HG02852 (cell line): ENCODE measurements around the gene UPK2.
"Not testable (repeated sequence)": the region's sequence is repeated elsewhere in the genome, so short reads cannot be mapped to it uniquely, and the experiment has no call there.

Experiments
- ATAC-seq: cut with Tn5 transposase; IDR thresholded peaks from one replicate; pipeline ENCODE4 v1.9.1; 2021; ENCODE audit warnings: mild to moderate bottlenecking, moderate library complexity; ENCODE audit not compliant: unreplicated experiment

UPK2 gene

DNA sequence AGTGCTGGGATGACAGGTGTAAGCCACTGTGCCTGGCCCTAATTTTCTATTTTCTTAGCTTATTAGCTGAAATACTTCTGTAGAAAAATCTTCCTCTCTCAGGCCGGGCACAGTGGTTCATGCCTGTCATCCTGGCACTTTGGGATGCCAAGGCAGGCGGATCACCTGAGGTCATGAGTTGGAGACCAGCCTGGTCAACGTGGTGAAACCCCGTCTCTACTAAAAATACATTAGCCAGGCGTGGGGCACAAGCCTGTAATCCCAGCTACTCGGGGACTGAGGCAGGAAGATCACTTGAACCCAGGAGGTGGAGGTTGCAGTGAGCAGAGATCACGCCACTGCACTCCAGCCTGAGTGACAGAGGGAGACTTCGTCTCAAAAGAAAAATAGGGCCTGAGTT, 28.2 kb downstream of the UPK2 start:
- not testable (repeated sequence) for ATAC-seq

DNA sequence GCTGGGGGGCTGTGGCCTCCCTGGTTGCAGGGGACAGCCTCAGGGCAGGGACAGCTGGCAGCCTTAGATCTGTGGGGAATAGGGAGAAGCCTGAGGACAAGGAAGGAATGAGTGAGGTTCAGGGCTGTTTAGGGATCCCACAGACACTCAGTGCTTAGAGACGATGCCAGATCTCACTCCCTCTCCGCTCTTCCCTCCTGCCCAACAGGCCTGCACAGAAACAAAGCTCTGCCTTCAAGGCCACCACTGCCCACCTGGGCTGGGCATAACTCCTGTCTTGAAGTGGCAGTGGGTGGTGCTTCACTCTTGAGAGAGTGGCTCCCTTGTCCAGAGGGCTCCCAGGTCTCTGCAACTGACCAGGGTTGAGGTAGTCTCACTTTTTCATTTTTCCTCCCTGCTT, 28.7 kb downstream of the UPK2 start:
- ATAC-seq: no peak

DNA sequence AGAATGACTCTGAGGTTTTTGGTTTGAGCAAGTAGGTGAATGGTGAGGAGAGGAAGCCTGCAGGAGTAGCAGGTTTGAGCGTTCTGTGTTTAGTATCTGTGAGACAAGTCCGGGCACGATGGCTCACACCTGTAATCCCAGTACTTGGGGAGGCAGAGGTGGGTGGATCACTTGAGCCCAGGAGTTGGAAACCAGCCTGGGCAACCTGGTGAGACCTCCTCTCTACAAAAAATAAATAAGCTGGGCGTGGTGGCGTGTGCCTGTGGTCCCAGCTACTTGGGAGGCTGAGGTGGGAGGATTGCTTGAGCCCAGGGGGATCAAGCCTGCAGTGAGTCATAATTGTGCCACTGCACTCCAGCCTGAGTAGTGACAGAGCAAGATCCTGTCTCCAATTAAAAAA, 32.2 kb downstream of the UPK2 start:
- no peak for ATAC-seq

DNA sequence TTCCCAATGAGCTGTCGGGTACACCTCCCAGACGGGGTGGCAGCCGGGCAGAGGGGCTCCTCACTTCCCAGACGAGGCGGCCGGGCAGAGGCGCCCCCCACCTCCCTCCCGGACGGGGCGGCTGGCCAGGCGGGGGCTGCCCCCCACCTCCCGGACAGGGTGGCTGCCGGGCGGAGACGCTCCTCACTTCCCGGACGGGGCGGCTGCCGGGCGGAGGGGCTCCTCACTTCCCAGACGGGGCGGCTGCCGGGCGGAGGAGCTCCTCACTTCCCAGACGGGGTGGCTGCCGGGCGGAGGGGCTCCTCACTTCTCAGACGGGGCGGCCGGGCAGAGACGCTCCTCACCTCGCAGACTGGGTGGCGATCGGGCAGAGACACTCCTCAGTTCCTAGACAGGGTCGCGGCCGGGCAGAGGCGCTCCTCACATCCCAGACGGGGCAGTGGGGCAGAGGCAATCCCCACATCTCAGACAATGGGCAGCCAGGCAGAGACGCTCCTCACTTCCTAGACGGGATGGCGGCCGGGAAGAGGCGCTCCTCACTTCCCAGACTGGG, 35.5 kb downstream of the UPK2 start:
- not testable (repeated sequence) for ATAC-seq

DNA sequence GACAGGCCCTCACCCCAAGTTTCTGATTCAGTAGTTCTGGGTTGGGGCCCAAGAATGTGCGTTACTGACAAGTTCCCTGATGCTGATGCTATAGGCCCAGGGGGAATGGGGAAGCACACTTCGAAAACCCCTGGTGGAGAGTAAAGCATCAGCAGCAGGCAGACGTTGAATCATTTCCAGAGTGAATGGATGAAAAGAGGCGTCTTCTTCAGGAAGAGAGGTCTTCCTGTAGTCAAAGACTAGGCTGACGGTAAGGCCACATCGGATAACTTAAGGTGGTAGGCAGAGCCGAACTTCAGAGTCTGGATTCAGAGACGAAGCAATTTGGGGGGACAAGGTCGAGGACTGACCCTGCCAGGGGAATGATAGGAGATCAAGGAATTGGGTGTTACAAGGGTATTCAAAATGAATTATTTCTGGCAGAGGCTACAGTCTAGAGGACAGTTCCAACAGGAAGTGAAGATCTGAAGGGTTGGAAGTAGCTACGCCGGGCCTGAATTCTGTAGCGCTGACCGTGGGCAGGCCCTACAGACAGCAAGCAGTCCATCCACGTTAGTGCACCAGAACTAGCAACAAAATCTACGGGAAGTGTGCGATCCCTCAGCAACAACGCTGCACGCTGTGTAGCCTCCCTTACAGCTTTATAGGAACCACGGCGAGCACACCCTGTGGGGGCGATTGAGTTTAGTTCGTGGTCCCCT, 41.0 kb downstream of the UPK2 start:
- ATAC-seq: peak; percentile 25

DNA sequence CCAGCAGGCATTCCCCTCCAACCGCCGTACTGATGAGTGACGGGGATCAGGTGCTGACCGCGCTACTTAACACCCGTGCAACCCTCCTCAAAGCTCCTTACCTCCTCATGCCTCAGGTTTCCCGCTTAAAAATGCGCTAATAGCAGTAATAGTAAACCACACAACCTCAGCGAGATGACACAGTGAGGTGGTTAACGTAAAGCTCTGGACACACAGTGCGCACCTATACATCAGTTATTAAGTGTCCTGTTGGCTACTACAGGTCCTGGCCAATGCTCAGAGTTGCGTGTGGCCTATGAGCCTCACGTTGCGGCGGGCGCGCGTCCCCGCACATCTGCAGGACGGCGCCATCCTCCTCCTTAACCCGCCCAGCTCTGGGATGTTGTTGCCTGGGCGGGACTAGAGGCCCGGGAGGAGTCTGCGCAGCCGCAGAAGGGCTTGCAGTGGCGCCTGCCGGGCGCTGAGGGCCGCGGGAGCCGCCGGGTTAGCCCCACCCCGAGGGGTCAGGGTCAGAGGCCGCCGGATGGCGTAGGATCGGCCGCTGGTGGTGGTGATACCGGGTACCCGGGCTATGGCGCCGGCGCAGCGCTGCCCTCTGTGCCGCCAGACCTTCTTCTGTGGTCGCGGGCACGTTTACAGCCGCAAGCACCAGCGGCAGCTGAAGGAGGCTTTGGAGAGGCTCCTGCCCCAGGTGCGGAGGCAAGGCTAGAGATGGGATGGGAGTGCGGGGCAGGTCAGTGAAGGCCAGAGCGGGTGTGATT, 41.7 kb downstream of the UPK2 start, which contains the start of gene CENATAC:
Gene CENATAC, plus strand, starts transcription at position 512 of the 761 bp plus-strand sequence. Its CDS starts 60 bp downstream, at position 572.
- ATAC-seq: peak; percentile 80

DNA sequence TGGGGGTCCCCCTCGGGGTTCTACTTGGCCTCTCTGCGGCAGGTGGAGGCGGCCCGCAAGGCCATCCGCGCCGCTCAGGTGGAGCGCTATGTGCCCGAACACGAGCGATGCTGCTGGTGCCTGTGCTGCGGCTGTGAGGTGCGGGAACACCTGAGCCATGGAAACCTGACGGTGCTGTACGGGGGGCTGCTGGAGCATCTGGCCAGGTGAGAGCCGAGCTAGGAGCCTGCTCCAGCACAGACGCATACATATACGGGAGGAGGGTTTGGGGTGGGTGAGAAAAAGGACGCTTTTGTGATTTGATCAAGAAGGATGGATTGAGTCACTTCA, 42.3 kb downstream of the UPK2 start:
- peak; percentile 19 for ATAC-seq

DNA sequence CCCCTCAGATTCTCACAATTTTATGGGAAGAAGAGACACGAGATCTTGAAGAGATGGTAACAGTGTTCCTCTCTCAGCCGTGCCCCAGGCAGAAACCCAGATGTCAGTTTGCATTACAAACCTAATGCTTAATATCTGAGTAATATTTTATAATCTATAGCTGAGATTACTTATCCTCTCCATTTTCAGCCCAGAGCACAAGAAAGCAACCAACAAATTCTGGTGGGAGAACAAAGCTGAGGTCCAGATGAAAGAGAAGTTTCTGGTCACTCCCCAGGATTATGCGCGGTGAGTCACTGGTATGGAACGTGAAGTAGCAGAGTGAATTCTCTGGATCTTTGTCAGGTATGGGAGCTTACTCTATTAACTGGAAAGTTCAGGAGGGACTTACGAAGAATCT, 42.7 kb downstream of the UPK2 start:
- ATAC-seq: no peak

GRCh38 chr11:119000906-119001305, 44.8 kb downstream of the UPK2 start:
- ATAC-seq: no peak

GRCh38 chr11:119006656-119007055, 50.6 kb downstream of the UPK2 start:
- ATAC-seq: no peak
